ENCODE results near the gene PRDM13.
"Not testable (repeated sequence)": the region's sequence is repeated elsewhere in the genome, so short reads cannot be mapped to it uniquely, and the experiment has no call there.

The PRDM13 gene

DNA sequence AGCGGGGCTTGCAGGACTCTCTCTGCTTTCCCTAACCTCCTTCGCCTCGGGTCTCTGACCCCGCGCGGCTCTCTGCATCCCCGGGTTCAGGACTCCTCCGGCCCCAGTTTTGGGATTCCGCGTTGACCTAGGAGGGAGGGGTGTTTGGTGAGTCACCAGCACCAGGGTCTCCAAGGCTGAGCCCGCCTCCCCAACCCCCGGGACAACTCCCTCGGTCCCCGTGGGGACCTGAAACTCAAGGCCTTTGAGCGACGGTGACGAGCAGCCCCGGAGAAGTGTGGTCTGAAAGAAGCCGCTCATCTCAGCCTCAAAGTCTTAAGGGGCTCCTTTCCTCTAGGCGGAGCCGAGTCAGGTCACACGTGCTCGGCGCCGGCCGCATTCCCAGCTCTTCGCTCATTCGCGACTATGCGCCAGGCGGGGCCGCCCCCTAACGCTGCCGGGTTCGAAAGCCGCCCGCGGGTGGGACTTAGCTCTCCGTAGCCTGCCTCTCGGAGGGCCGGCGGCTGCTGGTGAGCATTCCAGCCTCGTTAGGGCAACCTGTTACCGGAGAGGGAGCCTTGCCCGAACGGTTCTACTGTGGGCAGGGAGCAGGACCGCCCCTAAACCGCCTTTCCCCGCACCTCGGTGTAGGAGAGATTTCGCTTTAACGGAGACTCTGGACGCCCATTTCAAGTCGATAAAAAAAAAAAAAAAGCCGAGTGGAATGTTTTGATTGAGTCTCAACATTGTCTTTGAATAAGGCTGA lies 3.0 kb upstream of the PRDM13 start:
- DNase-seq (ENCODE audit: low read depth), result no peak

DNA sequence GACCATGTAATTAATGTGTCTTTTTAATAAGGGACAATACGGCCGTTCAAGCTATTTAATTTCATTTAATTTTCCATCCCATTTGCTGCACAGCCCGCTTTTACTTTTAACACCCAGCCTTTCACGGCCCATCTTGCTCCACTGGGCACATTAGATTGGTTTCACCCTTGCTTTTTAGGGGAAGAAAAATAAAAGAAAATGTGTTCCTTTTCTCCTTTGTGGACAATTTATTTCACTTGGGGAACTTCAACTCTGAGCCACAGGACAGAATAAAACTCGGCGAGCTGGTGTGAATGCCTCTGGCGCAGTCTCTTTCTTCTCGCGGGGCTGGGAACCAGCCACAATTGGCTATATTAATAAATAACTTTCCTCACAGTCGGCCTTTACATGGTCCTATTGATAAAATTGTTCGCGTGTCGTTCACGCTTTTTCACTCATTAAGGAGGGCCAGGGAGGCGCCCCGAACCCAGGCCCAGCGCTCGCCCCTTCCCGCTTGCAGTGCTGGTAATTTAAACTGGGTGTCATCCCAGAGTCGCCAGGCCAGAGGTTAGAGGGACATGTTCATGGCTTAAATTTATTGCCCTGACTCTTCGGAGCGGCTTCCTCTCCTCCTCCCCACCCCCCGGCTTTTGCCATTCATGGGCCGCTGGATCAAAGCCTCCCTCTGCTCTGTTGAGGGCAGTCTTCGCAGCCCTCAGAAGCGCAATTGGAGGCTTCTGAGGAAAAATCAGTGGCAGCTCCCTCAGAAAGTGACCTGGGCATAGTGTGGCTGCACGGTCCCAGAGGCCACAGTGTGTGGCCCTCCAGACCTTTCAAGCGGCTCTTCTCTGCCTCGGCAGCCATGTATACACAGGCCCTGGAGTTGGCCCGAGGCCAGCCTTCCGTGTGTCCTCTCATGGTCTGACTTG lies 2.2 kb upstream of the PRDM13 start:
- DNase-seq (ENCODE audit: low read depth), result no peak

DNA sequence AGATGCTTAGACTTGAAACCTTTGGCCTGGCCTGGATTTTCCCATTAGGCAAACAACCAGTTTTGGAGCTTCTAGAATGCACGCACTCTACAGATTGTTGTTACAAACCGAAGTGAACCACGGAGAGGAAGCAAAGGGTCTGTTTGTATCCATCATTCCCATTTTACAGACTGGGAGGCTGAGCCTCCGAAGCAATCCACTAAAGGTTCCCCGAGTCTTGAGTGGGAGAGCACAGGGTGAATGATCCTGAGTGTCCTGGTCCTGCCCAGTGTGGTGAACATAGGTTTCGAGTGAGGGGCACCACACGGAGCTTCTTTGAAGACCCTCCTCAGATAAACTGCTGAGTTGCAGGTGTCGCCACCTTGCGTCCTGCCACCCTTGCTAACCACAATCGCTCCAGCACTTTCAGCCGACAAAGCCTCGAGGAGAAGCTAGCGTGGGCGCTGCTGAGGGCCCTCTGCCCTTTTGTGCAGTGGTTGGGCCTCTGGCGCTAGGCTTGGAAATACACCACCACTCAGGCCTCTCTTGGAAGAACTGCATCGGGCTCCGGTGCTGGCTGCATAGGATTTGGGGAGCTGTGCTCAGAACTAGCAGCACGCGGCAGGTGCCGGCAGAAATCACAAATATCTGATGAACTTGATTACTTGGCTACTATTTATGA lies 1.4 kb upstream of the PRDM13 start:
- no peak for DNase-seq (ENCODE audit: low read depth)

DNA sequence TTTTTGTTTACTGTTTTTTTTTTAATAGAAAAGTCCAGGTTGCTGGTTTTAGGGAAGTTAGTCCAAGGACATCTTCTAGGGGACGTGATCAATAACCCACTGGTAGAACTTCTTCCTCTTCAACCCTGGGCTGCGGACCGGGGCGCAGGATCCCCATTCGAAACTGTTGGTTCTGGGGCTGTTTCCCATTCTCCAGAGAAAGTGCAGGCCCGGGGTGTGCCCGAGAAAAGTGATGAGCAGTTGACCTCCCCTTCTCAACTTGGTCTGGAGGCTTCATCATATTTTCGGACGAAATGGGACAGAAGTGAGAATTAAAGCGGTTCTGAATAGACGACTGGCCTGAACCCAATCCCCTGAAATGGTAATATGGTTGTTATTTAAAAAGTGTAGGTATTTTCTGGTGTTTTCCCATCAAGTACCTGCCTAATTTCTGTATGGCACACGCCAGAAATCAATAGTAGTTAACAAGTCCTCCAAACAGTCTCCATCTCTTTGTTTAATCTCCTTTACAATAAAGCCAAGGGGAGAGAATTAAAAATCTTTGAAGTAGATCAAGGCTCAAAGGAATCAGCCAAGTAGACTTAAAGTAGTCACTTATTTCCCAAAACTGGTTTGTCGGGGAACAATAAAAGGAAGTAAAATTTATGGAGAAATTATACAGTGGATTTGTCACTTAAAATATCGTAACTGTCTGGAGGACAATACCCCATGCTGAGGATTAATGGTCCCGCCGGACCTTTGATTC lies 550 bp upstream of the PRDM13 start:
- DNase-seq (ENCODE audit: low read depth), result no peak

DNA sequence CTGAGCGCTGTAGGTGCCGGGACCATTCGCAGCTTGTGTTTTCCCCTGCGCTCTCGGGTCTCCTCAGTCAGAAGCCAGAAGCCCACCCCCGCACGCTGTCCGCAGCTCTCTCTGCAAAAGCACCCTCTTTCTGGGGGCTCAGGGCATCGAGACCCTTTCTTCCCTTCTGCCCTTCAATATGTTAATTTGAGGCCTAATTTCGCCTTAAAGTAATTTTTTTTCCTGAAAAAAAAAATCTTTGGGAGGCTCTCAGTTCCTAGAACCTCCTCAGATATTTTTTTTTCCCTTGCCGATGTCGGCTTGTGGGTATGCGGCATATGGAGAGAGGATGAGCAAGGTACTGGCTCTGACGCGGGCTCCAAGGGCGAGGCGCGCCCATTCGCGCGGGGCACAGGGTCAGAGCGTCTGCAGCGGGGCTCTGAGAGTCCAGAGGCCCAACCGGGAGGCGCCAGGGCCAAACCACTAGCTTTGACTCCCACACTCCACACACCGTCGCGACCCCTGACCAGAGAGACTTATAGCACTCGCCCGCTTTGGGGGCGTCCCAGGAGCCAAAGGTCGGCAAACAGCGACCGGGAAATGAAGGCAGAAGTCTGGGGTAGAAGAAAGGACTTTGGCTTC lies 893 bp downstream of the PRDM13 start:
- no peak for DNase-seq (ENCODE audit: low read depth)

DNA sequence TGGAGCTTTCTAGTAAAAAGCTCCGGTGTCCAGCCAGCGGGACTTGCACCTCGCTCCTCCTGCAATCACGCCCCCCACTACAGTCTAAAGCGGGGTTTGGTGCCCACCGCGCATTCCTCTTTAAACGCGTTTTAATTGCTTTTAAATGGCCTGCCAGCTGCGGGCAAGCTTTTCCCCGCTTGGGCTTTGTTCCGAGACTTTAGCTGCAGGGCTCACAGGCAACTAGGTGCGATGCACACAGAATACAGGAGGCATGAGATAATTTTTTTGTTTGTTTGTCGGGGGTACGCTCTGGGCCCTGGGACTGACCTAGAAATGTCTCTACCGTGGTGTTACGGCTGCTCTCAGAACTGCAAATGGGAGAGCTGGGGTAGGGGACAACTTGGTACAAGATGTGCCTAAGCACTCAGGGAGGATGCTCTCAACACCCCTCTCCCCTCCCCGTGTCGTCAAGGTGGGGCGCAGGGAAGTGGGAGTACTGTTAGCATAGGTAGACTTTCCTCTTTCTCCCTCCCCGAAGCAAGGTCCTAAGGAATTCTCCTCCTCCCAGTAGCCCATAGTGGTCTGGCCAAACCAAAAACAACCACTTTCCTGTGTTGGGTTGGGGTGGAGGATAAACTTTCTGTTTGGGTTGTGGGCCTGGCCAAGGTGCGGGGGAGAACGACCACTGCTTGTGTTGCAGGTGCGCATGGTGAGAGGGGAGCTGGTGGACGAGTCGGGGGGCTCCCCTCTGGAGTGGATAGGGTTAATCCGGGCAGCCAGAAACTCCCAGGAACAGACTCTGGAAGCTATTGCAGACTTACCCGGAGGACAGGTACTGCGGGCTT lies 1.6 kb downstream of the PRDM13 start:
- no peak for DNase-seq (ENCODE audit: low read depth)

DNA sequence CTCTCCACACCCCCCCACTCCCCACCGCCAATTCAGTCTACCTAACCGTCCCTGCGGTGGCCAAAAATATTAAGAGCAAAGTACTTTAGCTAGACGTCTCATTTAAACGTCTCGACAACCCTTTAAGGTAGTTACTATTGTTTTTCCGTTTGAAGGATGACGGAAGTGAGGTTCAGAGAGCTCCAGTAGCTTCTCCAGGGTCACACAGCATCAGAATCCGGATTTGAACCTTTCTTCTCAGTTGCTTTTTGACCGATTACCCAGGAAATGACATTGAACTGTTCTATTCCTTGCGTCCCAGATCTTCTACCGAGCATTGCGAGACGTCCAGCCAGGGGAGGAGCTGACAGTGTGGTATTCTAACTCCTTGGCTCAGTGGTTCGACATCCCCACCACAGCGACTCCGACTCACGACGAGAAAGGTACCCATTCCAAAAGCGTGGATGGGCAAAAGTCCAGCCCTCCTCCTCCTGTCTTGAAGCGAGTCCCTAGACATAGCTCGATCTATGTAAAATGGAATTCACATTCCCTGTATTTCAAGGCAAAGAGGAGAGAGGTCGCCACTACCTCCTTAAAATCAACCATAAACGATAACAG lies 2.4 kb downstream of the PRDM13 start:
- no peak for DNase-seq (ENCODE audit: low read depth)

DNA sequence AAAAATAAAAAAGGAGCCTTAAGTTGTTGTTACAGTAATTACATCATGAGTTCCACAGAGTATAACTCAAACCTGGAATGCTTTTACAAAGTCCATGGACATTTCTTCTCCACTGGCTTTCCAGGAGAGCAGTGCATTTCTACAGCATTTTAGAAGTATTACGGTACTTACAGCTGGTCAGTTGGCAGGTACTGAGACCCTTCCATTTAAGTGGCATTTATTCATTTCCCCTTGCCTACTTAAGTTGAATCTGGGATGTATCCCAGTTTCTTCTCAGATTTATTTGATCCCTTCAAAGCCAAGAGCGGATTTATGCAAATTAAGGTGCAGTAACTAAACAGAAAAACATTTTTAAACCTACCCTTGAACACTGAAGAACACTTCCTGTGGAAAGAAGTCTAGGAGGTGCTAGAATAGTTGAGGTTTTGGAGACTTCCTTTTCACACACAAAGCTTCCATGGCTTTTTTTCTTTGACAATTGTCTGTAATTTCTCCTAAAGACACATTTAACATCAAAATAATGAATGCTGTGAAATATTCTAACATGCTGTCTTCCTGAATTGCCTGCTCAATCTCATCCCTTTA lies 3.4 kb downstream of the PRDM13 start:
- no peak for DNase-seq (ENCODE audit: low read depth)

DNA sequence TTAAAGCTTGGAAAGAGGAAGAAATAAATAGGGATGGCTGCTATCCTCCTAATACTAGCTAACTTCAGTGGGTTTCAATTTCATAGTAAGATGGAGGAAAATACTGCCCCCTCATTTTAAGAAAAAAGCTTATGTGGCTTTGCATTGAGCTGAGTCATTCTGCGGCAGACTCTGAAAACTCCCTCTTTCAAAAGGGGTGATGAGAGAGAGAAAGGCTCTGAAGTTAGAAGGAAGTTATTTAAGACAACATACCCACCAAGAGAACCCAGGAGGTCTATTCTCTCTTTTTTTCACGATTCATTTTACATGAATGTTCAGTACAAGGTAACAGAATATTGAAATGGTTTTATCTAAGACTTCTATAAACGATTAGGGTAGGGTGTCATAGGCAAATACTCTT lies 4.5 kb downstream of the PRDM13 start:
- DNase-seq (ENCODE audit: low read depth), result no peak

DNA sequence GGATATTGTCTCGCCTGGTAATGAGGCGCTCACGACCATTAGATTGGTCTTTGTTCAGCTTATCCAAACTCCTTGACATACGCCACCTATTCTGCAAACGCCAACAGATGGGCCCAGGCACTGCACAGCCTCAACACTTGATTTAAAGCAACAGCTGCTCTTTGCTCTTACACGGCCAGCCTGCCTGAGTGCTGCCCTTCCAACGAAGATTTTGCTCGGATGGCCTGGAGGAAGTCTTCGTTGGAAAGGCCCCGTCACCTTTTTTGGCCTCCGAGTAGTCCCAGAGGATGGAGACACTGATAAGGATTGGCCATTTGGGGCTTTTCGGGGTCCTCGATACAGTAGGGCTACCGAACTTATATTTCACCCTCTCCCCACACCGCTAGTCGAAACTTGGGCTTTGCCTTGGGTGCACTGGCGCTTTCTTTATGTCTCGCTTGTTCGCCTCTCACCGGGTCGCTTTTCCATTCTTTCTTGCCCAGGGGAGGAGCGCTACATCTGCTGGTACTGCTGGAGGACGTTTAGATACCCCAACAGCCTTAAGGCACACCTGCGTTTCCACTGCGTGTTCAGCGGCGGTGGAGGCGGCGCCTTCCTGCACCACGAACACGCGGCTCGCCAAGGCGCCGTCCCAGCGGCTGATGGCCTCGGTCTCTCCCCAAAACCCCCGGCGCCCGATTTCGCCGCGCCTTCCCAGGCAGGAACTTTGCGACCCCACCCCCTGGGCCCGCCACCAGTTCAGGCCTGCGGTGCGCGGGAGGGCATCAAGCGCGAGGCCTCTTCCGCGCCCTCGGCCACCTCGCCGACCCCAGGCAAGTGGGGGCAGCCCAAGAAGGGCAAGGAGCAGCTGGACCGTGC lies 6.1 kb downstream of the PRDM13 start:
- no peak for DNase-seq (ENCODE audit: low read depth)

DNA sequence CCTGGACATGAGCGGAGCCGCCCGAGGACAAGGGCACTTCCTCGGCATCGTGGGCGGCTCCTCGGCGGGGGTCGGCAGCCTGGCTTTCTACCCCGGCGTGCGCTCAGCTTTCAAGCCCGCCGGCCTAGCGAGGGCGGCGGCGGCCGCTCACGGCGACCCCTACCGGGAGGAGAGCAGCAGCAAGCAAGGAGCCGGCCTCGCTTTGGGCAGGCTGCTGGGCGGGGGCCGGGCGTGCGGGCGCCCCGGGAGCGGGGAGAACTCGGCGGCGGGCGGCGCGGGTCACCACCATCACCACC lies 6.7 kb downstream of the PRDM13 start:
- no peak for DNase-seq (ENCODE audit: low read depth)

DNA sequence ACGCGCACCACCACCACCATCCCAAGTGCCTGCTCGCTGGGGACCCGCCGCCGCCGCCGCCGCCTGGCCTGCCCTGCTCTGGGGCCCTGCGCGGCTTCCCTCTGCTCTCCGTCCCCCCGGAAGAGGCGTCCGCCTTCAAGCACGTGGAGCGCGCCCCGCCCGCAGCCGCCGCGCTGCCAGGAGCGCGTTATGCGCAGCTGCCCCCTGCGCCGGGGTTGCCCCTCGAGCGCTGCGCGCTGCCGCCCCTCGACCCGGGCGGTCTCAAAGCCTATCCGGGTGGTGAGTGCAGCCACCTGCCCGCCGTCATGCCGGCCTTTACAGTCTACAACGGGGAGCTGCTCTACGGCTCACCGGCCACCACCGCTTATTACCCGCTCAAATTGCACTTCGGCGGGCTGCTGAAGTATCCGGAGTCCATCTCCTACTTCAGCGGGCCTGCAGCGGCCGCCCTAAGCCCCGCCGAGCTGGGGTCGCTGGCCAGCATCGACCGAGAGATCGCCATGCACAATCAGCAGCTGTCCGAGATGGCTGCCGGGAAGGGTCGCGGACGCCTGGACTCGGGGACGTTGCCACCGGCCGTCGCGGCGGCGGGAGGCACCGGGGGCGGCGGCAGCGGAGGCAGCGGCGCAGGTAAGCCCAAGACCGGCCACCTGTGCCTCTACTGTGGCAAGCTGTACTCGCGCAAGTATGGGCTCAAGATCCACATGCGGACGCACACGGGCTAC lies 7.2 kb downstream of the PRDM13 start:
- DNase-seq (ENCODE audit: low read depth), result no peak

DNA sequence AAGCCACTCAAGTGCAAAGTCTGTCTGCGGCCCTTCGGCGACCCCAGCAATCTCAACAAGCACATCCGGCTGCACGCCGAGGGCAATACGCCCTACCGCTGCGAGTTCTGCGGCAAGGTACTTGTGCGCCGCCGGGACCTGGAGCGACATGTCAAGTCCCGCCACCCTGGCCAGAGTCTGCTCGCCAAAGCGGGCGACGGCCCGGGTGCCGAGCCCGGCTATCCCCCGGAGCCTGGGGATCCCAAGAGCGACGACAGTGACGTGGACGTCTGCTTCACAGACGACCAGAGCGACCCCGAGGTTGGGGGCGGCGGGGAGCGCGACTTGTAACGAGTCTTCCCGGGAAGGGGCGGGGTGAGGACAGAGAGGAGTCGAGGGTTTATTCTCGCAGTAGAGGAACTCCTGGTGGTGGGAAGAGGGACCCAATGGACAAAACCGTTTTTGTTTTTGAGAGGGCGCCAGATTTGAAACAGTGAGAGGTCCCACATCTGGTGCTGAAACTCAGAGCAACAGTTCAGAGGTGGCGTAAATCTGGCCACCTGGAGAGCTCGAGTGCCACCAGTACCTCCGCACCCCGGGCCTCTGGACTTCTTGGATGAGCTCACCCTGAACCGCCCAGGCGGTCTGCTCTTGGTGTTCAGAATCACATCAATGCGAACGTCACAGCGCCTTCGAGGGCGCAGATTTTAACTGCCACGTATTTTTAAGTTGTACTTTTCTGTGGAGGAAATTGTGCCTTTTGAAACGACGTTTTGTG lies 8.0 kb downstream of the PRDM13 start:
- DNase-seq (ENCODE audit: low read depth), result no peak

DNA sequence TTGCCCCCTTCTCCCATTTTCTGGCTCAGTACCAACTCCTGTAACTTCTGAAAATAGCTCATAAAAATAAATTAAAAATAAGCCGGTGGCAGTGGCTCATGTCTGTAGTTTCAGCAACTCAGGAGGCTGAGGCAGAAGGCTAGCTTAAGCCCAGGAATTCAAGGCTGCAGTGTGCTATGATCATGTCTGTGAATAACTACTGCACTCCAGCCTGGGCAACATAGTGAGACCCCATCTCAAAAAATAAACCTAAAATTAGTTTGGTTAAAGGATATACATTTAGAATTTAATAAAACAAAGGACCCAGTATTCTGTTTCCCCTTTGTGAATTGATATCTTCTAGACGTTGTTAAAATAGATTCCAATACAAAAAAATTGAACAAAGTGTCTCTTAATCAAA lies 10.5 kb downstream of the PRDM13 start:
- no peak for DNase-seq (ENCODE audit: low read depth)

DNA sequence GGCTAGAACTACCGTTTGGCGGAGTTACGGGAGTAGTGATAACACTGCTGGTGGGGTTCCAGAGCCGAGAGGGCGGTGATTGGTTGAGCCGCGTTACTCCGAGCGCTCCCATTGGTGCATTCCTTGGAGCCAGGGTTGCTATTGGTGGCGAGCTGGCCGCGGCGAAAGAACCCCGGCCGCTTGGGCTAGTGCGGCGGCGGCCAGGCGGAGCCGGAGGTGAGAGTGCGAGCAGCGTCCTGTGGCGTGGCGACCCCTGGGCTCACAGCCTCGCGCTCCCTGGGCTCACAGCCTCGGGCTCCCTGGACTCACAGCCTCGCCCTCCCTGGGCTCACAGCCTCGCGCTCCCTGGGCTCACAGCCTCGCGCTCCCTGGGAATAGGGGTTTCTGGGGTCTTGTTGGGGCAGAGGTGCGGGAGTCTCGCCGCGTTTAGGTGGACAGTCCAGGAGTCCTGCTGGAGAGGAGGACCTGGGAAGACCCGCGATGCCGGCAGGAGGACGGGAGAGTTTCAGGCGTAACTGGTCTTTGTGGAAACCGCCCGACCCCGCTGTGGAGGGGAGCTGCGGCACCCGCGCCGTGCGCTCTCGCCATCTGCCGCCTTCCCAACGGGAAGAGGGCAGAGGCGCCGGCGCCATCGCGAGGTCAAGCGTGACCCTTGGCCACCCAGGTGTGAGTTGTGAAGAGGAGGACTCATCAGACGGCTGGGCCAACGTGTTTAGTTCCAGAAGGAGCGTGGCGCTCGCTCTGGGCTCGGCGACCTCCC lies 12.2 kb downstream of the PRDM13 start:
- DNase-seq (ENCODE audit: low read depth), result no peak

DNA sequence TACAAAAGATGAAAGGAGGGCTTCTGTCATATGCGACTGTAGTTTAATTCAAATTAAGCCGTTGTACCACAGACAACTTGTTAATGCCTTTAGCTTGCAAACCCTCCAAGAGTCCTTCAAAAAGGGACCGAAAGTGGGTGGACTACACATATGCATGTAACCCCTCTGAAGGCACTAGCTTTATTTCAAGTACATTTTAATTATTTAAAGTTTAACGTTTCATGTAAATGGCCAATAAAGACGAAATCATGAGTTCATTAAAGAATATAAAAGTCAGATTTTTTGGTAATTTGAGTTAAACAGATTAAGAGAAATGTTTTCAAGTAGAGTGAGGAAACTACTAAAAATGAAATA lies 12.8 kb downstream of the PRDM13 start:
- DNase-seq (ENCODE audit: low read depth), result no peak

DNA sequence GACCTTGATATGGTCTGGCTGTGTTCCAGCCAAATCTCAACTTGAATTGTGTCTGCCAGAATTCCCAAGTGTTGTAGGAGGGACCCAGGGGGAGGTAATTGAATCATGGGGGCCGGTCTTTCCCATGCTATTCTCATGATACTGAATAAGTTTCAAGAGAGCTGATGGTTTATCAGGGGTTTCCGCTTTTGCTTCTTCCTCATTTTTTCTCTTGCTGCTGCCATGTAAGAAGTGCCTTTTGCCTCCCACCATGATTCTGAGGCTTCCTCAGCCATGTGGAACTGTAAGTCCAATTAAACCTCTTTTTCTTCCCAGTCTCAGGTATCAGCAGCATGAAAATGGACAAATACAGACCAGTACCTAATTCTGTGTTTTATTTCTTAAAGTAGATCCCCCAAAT lies 15.4 kb downstream of the PRDM13 start:
- DNase-seq (ENCODE audit: low read depth), result not testable (repeated sequence)

Measured in stromal cell of bone marrow (primary cell).